HG03520 (cell line): ENCODE data around the gene SAPCD2.

Experiments used
- ATAC-seq: cut with Tn5 transposase; IDR thresholded peaks from one replicate; pipeline ENCODE4 v1.9.1; 2021; ENCODE audit warnings: mild to moderate bottlenecking, moderate library complexity; ENCODE audit not compliant: unreplicated experiment

SAPCD2 gene

DNA sequence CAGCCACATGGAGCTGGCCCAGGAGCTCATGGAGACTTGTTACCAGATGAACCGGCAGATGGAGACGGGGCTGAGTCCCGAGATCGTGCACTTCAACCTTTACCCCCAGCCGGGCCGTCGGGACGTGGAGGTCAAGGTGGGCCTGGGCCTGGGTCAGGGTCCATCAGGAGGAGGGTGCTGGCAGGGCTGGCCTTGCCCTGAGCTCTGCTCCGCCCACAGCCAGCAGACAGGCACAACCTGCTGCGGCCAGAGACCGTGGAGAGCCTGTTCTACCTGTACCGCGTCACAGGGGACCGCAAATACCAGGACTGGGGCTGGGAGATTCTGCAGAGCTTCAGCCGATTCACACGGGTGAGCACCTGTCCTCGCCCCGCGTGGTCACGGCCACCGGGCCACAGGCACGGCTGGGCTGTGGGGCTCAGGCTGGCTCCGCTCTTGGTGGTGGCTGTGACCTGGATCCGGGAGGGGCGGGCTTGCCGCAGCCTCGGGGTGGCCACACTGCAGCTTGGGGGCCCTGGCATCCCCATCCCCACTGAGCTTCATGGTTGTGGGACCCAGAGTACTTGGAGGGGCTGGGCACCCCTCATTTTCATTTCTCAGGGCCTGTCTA is 37.1 kb upstream of the SAPCD2 start:
- no peak for ATAC-seq

DNA sequence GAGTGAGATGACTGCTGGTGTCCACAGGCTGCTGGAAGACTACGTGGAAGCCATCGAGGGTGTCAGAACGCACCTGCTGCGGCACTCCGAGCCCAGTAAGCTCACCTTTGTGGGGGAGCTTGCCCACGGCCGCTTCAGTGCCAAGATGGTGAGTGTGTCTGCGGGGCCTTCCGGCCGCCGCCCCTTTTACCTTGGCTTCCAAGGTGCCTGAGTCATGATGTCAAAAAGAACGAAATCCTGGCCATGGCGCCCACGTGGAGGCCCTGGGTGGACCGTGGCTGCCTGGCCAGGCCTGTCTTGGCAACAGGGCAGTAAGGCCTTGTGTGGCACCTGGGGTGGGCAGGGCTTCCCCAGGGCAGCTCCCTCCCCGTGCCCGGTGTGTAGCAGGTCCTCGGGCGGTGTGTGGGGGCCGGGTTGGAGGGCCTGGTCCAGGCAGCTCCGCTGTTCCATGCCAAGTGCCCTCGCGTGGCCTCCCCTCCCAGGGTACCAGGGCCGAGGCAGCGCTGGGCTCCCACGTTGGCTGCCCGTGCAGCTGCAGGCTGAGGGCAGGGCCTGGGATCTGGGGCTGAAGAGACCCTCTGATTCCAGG is 36.4 kb upstream of the SAPCD2 start:
- no peak for ATAC-seq

DNA sequence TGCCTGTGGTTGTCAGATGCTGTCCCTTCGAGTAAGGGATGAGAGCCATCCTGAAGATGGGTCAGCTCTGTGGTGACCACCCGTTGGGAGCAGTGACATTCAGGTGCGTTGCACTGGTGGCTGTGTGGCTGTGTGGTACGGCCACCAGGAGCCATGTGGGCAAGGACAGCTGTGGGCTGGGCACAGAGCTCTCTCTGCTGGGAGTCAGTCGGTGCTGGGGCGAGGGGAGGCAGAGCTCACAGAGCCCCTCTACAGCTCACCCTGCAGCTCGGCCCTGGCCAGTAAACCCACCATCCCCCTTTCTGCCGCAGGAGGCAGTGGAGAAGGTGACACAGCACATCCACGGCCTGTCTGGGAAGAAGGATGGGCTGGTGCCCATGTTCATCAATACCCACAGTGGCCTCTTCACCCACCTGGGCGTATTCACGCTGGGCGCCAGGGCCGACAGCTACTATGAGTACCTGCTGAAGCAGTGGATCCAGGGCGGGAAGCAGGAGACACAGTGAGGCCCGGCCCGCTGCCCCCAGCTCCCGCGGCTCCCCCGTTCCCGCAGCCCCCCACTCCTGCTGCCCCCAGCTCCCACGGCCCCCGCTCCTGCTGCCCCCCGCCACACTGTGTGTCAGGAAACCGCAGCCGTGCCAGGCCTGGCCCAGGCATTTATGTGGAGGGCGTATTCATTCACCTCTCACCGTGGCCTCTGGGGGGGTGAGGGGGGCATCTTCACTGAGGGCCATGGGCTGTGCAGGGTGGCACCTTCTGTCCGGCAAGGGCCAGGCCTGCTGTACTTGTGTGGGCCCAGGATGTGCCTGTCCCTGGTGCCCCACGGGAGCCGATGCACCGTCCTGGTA is 35.7 kb upstream of the SAPCD2 start:
- ATAC-seq, result no peak

DNA sequence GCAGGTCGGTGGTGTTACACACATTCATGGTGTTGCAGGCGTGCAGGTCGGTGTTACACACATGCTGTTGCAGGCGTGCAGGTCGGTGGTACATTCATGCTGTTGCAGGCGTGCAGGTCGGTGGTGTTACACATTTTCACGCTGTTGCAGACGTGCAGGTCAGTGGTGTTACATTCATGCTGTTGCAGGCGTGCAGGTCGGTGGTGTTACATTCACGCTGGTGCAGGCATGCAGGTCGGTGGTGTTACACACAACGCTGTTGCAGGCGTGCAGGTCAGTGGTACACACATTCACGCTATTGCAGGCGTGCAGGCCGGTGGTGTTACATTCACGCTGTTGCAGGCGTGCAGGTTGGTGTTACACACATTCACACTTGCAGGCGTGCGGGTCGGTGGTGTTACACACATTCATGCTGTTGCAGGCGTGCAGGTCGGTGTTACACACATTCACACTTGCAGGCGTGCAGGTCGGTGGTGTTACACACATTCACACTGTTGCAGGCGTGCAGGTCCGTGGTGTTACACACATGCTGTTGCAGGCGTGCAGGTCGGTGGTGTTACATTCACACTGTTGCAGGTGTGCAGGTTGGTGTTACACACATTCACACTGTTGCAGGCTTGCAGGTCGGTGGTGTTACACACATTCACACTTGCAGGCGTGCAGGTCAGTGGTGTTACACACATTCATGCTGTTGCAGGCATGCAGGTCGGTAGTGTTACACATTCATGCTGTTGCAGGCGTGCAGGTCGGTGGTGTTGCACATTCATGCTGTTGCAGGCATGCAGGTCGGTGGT is 33.0 kb upstream of the SAPCD2 start:
- no peak for ATAC-seq

DNA sequence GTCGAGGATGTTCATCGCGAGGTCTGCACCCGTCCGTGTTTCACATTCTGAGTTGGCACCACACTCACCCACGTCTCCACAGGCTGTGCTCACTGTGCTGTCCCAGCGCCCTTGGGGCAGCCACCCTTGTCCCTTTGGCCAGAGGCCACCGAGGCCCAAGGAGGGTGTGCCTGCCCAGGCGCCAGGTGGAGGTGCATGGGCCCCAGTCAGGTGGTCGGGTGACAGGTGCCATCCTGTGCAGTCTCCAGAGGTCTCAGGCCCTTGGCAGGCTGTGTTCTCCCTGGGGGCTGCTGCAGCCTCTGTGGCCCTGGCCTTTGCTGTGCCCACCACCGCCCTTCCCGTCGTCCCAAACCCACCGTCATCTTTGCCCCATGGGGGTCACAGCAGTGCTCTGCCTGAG is 28.9 kb upstream of the SAPCD2 start:
- no peak for ATAC-seq

DNA sequence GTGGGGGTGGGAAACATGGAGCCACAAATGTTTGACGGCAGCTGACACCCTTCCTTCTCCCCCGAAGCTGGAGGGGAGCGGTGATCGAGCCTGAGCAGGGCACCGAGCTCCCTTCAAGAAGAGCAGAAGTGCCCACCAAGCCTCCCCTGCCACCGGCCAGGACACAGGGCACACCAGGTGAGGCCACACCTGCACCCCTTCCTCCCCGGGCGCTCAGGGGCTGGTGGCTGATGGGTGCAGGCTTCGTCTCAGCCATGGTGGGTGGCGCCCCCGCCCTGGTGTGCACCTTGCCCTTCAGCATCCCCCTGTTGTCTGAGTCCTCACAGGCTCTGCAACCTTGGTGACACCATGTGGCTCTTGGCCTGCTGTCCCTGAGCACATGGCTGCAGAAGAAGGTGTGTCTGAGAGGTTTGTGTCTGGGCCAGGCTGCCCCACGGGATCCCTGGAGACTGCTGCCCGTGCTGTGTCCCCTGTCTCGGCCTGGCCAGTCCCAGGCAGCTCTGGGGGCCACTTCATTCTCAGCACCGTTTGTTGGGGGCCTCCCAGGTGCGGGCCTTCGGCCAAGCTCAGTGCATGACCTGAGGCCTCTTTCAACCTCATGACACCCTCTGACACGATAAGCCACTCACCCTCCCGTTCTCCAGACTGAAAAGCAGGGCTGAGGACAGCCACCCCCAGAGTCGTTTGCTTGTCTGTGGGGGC is 27.6 kb upstream of the SAPCD2 start:
- ATAC-seq, result no peak

DNA sequence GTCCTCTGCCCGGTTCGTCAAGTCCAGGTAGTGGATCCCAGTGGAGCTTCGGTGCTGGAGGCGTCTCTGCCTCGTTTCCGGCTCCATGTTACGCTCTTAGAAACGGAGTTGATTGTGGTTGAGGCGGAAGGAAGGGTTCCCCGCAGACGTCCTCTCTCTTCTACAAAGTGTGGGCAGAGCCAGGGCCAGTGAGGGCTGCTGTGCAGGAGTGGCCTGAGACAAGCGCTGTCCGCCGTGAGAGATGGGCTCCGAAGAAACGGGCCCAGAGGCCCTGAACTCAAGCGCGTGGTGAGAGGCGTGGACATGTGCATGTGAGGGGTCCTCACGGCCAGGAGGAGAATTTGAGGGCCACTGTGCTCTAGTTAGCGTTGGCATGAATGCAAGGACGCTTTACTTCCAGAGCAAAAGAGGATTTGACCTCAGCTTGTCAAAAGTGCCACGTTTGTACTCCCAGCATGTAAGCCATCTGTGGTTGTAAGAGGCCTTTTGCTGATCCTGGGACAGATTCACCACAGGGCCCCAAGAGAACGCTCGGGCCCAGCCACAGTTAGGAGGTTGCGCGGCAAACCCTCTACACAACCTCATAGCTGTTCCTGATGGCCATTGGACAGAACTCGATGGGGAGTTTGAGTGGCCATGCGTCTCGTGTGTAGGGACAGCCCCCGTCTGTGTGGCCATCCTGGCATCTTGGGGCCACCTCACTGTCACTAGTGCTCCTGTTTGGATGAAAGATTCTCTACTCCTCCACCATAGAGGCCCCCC is 26.6 kb upstream of the SAPCD2 start:
- ATAC-seq, result no peak

DNA sequence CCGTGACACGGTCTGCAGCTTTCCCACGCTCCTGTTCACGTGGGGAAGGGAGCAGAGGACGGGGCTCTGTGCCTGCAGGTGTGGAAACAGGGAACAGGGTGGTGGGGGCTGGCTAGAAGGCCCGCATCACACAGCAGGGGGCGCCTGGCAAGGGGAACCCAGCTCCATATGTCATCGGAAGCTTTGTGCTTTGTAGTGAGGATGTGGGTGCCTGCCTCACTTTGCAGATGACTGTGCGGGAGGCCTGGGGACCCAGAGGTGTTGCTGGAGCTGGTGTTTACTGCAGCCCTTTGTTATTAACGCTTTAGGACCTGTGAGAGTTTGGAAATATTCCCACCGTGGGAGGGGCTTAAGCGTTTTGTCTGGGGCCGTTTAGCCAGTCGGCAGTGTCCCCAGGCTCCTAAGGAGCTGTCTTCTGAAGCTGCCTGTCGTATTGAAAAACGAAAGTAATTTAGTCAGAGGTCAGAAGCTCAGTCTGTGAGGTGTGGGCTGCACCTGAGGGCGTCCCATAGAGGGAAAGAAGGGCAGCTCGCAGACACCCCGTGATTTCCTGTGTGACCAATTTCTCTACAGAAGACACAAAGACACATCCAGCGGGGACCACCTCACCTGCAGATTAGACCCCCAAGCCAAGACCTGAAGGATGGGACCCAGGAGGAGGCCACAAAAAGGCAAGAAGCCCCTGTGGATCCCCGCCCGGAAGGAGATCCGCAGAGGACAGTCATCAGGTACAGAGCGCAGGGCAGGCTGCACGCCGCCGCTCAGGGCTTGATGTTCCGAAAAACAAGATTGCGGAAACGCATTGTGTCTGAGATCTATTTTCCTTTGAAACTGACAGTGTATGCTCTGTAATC is 25.5 kb upstream of the SAPCD2 start:
- peak; percentile 89 for ATAC-seq

DNA sequence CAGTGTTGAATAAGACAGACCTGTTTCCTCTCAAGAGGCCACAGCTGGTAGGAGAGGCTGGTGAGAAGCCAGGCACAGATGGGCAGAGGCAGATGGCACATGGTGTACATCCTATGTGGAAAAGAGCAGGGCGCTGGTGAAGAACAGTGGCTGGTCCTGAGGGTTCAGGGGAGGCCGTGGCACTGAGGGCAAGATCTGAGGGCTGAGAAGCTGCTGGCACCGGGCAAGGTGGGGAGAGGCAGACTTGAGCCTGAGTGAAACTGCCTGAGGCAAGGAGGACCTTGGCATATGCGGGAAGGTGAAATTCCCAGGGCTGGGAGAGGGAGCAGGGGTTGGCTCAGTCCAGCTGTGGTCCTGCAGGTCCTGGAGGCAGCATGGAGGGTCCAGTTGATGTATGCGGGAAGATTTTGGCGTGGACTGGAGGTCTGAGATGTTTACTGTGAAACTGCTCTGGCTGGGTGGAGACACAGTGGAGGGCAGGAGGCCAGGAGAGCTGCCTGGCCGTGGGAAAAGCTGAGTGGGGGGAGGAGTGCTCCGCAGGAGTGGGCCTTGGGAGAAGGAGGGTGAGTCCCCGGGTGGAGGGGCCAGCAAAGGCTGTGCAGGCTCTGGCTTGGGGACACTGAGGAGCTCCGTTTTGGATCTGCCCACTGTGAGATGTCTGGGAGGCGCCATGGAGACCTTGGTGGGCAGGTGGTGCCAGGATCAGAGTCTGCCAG is 19.0 kb upstream of the SAPCD2 start:
- no peak for ATAC-seq

DNA sequence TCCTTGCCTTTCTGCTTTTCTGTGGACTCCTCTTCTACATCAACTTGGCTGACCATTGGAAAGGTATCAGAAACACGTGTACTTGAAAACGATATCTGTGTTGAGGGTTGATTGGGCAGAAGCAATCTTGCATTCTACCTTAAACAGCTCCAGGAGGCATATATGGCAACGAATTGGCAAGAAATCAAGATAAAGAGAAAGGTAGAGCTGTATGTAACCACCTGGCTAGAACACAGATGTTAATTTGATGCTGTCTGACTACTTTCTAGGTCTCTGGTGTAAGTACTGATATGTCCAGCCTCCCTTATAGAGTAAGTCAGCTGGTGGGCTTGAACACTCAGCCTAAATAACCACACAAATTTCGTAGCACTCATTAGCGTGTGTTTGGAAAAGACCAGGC is 17.8 kb upstream of the SAPCD2 start:
- no peak for ATAC-seq

DNA sequence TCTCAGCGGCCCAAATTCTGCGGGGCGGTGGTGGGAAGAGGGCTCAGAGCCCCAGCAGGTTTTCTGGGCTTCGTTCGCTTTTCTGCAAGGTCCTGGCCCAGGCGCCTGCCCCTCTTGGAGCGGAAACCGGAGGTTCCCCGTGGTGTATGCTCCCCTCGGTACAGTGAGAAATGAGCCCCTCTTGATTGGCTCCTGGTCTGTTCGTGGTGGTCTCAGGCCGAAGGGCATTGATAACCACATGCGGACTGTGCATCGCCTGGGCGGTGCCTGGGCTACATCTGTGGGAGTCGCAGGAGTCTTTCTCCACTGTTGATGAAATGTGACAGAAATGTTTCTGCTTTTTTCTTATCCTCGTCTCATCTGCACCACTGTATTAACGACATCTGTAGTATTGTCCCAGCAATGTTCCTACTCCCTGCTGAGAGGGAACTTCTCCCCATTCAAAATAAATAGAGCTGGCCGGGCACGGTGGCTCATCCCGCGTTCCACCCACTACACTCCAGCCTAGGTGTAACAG is 17.1 kb upstream of the SAPCD2 start:
- ATAC-seq, result no peak

DNA sequence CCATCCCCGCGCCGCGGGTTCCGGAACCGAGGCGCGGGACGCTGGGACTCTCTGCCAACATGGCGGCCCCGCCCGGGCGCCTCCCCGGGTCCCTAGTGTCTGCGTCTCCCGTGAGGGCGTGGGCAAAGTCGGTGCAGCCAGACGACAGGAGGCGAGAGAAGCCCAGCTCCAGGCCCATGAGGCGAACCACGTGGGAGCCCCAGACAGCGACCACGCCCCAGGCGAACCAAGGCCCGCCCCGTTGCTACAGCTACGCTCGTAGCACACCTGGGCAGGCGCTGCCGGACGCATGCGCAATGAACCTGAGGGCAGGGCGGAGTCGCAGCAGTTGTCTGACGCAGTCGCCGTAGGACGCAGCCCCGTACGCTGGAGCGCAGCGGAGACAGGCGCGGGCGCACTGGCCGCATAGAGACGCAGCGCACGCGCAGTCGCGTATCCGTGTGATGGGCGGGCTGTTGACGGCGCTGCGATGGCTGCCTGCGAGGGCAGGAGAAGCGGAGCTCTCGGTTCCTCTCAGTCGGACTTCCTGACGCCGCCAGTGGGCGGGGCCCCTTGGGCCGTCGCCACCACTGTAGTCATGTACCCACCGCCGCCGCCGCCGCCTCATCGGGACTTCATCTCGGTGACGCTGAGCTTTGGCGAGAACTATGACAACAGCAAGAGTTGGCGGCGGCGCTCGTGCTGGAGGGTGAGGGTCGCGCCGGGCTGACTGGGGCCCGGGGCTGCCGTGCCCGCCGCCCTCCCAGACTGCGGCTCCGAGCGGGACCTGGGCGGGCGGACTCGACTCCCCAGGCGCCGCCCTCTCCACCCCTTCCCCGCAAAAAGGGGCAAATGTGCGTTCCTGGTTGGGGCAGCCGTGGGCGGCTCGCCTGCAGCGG is 16.4 kb upstream of the SAPCD2 start, which contains the start of gene MAN1B1:
Gene MAN1B1, plus strand, starts transcription at position 455 of the 878 bp plus-strand sequence. Its CDS starts 15 bp downstream, at position 470.
- peak; percentile 68 for ATAC-seq

DNA sequence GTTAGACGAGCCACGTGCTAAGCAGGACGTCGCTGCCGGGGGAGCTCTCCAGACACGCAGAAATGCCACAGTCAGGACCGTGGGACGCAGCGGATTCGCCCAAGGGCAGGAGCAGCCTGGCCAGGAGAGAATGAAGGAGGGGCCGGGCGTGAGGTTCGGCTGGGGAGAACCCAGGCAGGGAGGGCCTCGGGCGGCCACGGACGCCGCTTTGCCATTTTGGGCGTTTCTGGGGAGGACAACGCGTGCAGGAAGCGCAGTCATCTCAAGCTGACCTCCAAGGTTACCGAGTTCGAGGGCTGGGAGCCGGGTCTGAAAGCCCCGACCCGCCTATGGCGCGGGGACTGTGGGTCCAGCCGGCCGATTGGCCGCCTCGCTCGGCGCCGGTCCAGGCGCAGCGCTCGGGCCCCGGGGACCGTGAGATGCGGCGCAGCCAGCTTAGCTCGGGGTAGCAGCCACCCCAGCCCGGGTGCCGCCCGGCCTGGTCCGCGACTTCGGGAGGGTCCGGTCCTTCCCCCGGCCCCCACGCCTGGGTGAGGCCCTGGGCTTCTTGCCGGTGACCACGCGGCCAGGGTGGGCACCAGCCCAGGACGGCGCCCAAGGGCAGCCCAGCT is 15.7 kb upstream of the SAPCD2 start:
- ATAC-seq, result peak; percentile 9

DNA sequence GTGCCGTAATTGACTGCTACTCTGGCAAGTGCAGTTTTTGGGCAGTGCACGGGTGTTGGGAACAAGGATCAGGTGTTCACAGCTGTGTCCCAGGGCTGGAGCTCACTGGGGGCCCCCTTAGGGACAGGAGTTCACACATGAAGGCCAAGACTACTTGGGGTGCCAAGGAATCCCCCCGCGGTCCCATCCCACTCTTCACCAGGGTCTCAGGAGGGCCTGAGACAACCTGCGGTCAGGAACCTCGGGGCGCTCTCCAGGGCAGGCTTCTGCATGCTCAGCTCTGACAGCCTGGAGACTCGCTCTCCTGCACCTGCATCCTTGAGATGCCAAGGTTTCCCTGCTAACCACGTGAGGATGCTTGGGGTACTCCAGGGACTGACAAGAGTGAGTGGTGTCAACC is 14.2 kb upstream of the SAPCD2 start:
- ATAC-seq, result no peak

DNA sequence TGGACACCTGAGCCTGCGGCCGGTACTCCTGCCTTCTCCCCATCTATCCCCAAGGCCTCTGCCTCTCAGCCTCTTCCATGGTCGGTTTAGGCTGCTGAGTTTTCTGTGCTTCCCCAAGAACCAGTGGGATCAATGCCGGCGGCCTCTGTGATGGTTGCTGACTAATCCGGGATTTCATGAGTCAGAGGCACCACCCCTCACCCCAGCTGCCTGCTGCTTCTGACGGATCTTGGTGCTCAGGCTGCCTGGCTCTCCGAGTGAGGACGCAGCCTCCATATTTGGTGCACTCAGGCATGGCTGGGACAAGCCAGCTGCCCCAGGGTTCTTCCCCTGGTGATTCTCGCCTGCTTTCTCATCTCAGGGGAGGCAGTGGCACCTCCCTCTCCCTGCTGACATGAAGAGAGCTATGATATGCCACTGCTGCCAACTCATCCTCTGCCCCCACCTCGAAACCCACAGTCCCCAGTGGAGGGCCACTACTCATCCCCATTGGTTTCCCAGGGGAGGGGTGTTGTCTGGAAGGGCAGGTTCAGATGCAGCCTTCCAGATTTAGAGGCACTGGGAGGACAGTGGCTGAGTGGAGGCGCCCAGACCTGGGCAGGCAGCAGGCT is 13.1 kb upstream of the SAPCD2 start:
- ATAC-seq, result no peak

DNA sequence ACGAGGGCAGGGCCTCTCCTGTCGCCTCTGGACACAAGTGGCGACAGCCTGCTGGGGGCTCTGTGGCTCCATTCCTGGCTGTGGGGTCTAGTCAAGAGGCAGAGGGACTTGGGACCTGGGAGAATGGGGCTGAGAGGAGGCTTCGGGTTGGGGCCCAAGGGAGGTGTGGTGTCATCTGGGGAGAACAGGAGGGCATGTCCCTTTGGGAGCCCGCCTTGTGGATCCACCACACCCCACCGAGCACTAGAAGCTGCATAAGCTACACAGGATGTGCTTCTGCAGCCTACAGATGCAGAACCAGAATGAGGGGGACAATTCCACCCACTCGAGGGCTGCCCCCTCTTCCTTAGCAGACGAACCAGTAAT is 12.6 kb upstream of the SAPCD2 start:
- ATAC-seq, result no peak
